DND-41 (cell line): Measurements from ENCODE around the gene FLOT1.

Source experiments
- EZH2 ChIP-seq: IDR thresholded peaks from 3 replicates; pipeline ENCODE4 v1.6.1; 2012; ENCODE audit warnings: borderline replicate concordance, low read depth, mild to moderate bottlenecking, moderate library complexity, low read length, inconsistent platforms; ENCODE audit not compliant: severe bottlenecking
- TF ChIP-seq, protein P1 (sequence below): IDR thresholded peaks from 2 replicates; pipeline ENCODE4 v1.5.1; 2012; ENCODE audit warnings: borderline replicate concordance, low read length, moderate library complexity, mild to moderate bottlenecking; ENCODE audit not compliant: poor library complexity, severe bottlenecking; ENCODE audit errors: extremely low read depth

GRCh38 chr6:30759575-30760239 lies 17.2 kb upstream of the FLOT1 start:
- TF ChIP-seq EZH2 = no peak
- TF ChIP-seq, protein P1, sequence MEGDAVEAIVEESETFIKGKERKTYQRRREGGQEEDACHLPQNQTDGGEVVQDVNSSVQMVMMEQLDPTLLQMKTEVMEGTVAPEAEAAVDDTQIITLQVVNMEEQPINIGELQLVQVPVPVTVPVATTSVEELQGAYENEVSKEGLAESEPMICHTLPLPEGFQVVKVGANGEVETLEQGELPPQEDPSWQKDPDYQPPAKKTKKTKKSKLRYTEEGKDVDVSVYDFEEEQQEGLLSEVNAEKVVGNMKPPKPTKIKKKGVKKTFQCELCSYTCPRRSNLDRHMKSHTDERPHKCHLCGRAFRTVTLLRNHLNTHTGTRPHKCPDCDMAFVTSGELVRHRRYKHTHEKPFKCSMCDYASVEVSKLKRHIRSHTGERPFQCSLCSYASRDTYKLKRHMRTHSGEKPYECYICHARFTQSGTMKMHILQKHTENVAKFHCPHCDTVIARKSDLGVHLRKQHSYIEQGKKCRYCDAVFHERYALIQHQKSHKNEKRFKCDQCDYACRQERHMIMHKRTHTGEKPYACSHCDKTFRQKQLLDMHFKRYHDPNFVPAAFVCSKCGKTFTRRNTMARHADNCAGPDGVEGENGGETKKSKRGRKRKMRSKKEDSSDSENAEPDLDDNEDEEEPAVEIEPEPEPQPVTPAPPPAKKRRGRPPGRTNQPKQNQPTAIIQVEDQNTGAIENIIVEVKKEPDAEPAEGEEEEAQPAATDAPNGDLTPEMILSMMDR = no peak
